Mucosa of descending colon (tissue), 3 donors: Measurements from ENCODE around the gene RNF31. TPM values are rescaled to one million over a fixed set of nuclear protein-coding genes. Genes with fewer than 3 reads are reported as not detected.

Experiments
- ATAC-seq: fragments of 200-7000 bp; cut with Tn5 transposase; one replicate; pipeline ENCODE4 v1.9.1; 2020; ENCODE audit warnings: mild to moderate bottlenecking, moderate library complexity
- DNase-seq, 3 donors: peaks; one replicate each; pipeline ENCODE4 v3.0.0-alpha.2; 2020
- H3K36me3 ChIP-seq: fragments of 200-600 bp; one replicate; pipeline ENCODE4 v1.8.0; 2021; ENCODE audit warnings: low read depth, mild to moderate bottlenecking
- H3K4me1 ChIP-seq: fragments of 200-600 bp; one replicate; pipeline ENCODE4 v1.8.0; 2021; ENCODE audit warnings: low read depth, mild to moderate bottlenecking
- H3K4me3 ChIP-seq: fragments of 200-600 bp; one replicate; pipeline ENCODE4 v1.8.0; 2021; ENCODE audit warnings: mild to moderate bottlenecking
- H3K9me3 ChIP-seq: fragments of 200-600 bp; one replicate; pipeline ENCODE4 v1.8.0; 2021; ENCODE audit warnings: mild to moderate bottlenecking
- intact Hi-C, 2 donors: fragments of 100-400 bp; cut with DNase I in 1 of 2; cut with micrococcal nuclease in 1 of 2; formaldehyde crosslinking; loops; one replicate each; pipeline versions ENCODE4 v1.11.0 to v1.11.1; 2022; cut with DNase I, micrococcal nuclease
- total RNA-seq, 3 donors: library from RNA; stranded (reverse); fragmentation: NEBNext Ultra II Directional in 2 of 3; extraction: Animal tissue kit (Norgen Biotek cat#: 25700) in 2 of 3; gene quantifications; one replicate each; pipeline versions ENCODE4 v1.2.1 to v1.2.4, GENCODE V29; 2021 to 2023
- TF ChIP-seq, protein P1 (sequence below): fragments of 200-600 bp; IDR thresholded peaks from one replicate; pipeline ENCODE4 v1.8.0; 2022; ENCODE audit warnings: antibody characterized with exemption, mild to moderate bottlenecking
- donor health status: DM: no; HTN: no; CAD: no; lungs with moderate emphysema.
- donor health status: DM: no; HTN: no; CAD: no.
- donor health status: DM: no; HTN: yes; CAD: no.

RNF31 gene
- total RNA-seq, 3 donors from 2014 or later = 52.8 to 66.2 (median 59.0) TPM

DNA sequence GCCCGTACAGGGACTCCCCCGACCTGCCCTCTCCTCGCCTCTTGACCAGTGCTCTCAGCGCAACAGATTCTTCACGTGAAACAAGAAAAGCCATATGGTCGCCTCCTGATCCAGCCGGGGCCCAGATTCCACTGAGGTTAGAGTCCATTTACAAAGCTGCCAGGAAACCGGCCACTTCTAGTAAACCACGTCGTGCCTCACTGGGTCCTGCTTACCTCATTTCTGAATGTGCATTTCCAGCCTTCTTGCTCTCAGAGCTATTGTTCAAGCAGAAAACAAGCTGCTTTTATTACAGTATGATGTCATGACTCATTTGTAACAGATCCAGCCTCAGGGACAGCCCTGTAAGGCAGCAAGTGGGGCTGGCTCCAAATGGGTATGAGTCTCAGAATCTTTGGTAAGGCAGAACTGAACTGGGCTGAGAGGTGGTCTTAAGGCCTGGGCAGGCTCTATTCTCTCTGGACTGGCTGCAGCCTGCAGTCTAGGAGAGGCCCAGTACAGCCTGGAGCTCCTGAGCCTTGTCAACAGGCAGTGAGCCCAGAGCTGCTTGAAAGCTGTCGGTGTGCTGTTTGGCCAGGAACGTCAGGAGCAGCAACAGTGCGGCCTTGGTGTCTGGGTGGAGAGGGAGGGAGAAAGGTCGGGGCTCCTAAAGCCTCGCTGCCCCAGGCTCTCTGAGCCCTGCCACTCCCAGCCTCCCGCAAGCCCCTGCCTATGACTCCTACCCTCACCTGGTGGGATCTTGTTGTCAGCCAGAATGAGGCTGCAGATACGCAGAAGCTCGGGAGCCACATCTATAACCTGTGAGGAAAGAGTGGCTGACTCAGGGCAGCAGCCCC, 32.9 kb downstream of the RNF31 start:
- intact Hi-C loops = no loop called here
- Histone ChIP-seq H3K4me3 (no peak overlapping the region), H3K4me1 (no peaks in the 10 kb centered on the region), H3K9me3 (no peaks in the 10 kb centered on the region), H3K36me3 (no peaks in the 10 kb centered on the region)
- ATAC-seq (peak; percentile 5), DNase-seq (no peak)
- TF ChIP-seq, protein P1, sequence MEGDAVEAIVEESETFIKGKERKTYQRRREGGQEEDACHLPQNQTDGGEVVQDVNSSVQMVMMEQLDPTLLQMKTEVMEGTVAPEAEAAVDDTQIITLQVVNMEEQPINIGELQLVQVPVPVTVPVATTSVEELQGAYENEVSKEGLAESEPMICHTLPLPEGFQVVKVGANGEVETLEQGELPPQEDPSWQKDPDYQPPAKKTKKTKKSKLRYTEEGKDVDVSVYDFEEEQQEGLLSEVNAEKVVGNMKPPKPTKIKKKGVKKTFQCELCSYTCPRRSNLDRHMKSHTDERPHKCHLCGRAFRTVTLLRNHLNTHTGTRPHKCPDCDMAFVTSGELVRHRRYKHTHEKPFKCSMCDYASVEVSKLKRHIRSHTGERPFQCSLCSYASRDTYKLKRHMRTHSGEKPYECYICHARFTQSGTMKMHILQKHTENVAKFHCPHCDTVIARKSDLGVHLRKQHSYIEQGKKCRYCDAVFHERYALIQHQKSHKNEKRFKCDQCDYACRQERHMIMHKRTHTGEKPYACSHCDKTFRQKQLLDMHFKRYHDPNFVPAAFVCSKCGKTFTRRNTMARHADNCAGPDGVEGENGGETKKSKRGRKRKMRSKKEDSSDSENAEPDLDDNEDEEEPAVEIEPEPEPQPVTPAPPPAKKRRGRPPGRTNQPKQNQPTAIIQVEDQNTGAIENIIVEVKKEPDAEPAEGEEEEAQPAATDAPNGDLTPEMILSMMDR = no peak

DNA sequence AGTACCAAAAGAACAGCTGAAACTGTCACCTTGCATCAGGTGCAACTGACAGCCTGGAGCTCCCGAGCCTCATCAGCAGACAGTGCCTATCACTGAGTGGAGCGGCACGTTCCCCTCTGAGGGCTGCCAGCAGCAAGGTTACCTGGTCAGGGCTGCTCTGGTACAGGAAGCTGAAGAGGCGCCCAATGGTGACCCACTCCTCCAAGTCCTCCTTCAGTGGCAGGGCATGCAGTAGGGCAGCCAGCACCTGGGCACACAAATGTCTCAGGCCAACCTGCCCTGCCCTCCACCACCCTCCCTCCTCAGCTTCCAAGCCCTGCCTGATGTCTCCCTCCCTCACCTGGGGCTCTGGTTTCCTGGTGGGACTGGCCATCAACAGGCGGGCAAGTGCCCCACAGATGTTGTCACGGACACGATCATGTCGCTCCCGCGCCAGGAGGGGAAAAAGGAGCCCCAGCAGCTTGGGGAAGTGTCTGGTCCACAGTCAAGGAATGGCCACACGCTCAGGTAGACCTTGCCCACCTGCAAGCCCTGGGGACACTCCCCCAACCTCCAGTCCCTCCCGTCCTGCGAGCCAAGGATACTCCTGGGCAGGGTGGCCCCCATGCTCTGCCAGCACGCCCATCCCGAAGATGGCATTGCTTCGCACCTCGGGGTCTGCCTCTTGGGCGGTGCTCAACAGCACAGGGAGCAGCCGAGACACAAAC, 34.2 kb downstream of the RNF31 start:
- H3K4me1 ChIP-seq = no peaks in the 10 kb centered on the region
- H3K4me3 ChIP-seq = no peak overlapping the region
- TF ChIP-seq, protein P1 = no peak
- H3K36me3 ChIP-seq = no peaks in the 10 kb centered on the region
- ATAC-seq (no peak), DNase-seq (no peak)
- intact Hi-C loops = no loop called here
- no peaks in the 10 kb centered on the region for H3K9me3 ChIP-seq

DNA sequence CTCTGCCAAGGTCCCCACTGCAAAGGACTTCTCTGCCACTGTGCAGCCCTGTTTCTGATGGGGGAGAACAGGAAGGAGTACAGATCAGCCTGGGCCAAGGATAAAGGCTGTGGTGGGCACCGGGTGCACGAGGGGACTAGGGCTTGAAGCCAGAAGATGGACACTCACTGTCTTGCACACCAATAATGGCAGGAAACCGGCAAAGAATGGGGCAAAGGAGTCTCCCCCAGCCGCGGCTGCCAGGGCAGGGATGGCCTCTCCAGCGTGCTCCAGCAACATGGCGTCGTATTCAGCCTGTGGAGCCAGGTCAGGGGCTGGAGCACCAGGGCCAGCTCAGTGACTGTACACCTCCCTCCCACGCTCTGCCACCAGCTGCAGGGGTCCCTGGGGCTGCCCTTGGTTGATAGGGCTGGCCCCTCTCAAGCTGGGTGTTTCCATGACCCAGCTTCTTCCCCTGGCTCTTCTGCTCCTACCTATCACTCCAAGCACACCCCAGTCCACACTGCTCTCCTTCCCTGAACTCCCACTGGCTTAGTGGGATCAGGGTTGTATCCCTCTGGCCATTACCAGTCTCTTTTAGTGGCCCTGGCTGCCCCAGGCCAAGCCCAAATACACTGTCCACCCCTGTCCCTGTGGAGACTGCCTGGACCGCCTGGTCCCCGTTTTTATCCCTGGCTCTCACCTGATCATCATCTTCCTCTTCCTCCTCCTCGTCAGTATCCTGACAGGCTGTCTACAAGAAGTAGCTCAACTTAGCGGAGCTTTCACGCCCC, 35.0 kb downstream of the RNF31 start:
- DNase-seq (no peak), ATAC-seq (no peak)
- Histone ChIP-seq H3K4me1 (no peaks in the 10 kb centered on the region), H3K9me3 (no peaks in the 10 kb centered on the region), H3K36me3 (no peaks in the 10 kb centered on the region), H3K4me3 (no peak overlapping the region)
- intact Hi-C loops = no loop called here
- TF ChIP-seq, protein P1 = no peak

DNA sequence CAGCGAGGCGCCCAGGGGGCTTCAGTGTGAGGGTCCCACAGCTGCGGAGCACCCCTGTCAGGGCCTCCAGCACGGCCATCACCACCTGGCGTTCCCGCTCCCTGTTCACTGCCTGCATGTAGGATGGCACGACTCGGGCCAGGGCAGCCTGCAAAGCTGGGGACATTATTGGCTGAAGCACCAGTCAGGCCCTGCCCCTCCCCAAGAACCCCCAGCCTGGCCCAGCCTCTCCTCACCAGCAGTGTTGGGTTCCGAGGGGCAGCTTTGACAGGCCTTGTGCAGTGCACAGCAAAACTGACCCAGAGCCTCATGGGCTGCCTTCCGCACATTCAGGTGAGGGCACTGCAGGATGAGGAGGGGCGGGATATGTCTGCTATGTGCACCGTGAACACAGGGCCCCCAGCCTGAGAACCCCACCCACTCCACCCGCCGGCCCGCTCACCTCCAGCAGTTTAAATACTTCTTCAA, 35.8 kb downstream of the RNF31 start:
- ATAC-seq = no peak
- peaks cover 6% of the 10 kb centered on the region for H3K4me1 ChIP-seq
- TF ChIP-seq, protein P1 = no peak
- no peak overlapping the region for H3K4me3 ChIP-seq
- no peaks in the 10 kb centered on the region for H3K36me3 ChIP-seq
- no peaks in the 10 kb centered on the region for H3K9me3 ChIP-seq
- intact Hi-C loops = no loop called here
- no peak for DNase-seq

DNA sequence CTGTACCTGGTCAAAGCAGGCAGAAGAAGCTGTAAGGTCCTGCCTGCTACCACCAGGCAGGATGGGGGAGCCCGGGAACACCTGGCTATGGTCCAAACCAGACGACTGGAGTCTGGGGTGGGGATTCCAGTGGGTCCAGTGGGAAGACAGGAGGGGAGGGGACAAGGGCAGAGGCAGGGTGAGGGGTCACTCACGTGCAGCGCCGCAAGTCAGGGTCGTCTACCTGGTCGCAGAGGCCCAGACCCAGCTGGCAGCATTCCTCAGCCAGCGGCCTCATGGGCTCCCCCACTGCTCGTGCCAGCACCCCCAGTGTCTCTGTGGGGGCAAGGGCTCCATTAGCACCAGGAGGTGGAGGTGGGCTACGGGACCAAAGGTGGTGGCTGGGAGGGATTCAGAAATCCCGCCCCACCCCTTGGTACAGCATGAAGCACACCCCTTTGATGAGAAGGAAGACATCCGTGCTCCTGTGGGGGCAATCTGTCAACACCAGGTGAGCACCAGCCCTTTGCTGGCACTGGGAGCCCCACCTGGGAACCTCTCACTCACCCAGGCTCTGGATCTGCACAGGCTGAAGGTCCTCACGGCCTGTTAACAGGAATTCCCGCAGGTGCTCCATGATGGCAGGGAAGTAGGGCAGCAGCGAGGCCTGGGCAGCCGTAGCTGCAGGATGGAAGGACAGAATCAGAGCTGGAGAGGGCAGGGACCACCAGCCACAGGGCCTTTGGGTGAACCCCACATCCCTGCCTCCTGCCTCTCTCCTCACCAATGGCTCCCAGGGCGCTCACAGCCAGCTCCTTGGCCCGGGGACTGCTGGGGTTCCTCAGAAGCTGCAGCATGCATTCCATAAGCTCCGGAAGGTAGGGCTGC, 37.0 kb downstream of the RNF31 start:
- no peak for DNase-seq
- Histone ChIP-seq H3K9me3 (no peaks in the 10 kb centered on the region), H3K36me3 (no peaks in the 10 kb centered on the region), H3K4me3 (no peak overlapping the region), H3K4me1 (peaks cover 7% of the 10 kb centered on the region)
- intact Hi-C loops = no loop called here
- ATAC-seq = no peak
- TF ChIP-seq, protein P1 = no peak
